Astrocyte (in vitro differentiated cells and primary cell): ENCODE data around the gene FRMD3.

ENCODE experiments used
- CTCF ChIP-seq: IDR thresholded peaks from 2 replicates; pipeline ENCODE4 v1.5.1; 2011; ENCODE audit warnings: low read depth, mild to moderate bottlenecking, inconsistent platforms, low read length, moderate library complexity; ENCODE audit not compliant: insufficient read depth
- EZH2 ChIP-seq: IDR thresholded peaks from 2 replicates; pipeline ENCODE4 v1.6.1; 2012; ENCODE audit warnings: mild to moderate bottlenecking, low read length, inconsistent platforms; ENCODE audit not compliant: insufficient read depth

GRCh38 chr9:83339435-83339834 is 198.8 kb downstream of the FRMD3 start:
- TF ChIP-seq CTCF (no peak), EZH2 (no peak)
